ENCODE measurements around the gene NME9. TPM values are rescaled to one million over a fixed set of nuclear protein-coding genes. Genes with fewer than 3 reads are reported as not detected.

Gene NME9
- total RNA-seq, 1 experiment from 2014 or later: not detected

DNA sequence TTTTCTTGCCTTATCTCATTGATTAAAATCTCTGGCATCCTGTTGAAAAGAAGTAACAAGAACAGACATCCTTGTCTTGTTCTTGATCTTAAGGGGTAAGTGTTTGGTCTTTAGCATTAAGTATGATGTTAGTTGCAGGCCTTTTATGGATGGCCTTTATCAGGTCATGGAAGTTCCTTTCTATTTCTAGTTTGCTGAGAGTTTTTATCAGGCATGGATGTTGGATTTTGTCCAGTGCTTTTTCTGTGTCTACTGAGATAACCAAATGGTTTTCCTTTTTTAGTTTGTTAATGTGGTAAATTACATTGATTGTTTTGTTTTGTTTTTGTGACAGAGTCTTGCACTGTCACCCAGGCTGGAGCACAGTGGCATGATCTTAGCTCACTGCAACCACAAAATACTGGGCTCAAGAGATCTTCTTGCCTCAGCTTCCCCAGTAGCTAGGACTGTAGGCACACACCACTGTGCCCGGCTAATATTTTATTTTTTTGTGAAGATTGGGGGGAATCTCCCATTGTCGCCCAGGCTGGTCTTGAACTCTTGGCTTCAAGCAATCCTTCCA is 45.0 kb upstream of the NME9 start (continued):
- TF ChIP-seq, protein P1, sequence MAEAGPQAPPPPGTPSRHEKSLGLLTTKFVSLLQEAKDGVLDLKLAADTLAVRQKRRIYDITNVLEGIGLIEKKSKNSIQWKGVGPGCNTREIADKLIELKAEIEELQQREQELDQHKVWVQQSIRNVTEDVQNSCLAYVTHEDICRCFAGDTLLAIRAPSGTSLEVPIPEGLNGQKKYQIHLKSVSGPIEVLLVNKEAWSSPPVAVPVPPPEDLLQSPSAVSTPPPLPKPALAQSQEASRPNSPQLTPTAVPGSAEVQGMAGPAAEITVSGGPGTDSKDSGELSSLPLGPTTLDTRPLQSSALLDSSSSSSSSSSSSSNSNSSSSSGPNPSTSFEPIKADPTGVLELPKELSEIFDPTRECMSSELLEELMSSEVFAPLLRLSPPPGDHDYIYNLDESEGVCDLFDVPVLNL (CRISPR knock-in tag; IDR thresholded peaks at IDR 0.05; ENCODE audit: borderline replicate concordance, low read depth): no peak
- no peak for TF ChIP-seq OVOL2 (CRISPR knock-in tag; IDR thresholded peaks at IDR 0.05; ENCODE audit: borderline replicate concordance)

DNA sequence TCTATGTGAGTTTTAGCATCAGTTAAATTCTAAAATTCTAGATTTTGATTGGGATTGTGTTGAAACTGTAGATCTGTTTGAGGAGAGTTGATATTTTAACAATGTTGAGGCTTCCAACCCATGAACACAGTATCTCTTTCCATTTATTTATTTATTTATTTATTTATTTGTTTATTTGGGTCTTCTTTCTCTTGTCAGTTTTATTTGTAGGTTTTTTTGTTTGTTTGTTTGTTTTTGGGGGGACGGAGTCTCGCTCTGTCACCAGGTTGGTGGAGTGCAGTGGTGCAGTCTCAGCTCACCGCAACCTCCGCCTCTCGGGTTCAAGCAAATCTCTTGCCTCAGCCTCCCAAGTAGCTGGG is 44.1 kb upstream of the NME9 start:
- TF ChIP-seq FOXK1 (CRISPR knock-in tag; IDR thresholded peaks at IDR 0.05): no peak
- TF ChIP-seq NR1H2 (CRISPR knock-in tag; IDR thresholded peaks at IDR 0.05): no peak
- no peak for TF ChIP-seq OVOL2 (CRISPR knock-in tag; IDR thresholded peaks at IDR 0.05; ENCODE audit: borderline replicate concordance)
- TF ChIP-seq, protein P2, sequence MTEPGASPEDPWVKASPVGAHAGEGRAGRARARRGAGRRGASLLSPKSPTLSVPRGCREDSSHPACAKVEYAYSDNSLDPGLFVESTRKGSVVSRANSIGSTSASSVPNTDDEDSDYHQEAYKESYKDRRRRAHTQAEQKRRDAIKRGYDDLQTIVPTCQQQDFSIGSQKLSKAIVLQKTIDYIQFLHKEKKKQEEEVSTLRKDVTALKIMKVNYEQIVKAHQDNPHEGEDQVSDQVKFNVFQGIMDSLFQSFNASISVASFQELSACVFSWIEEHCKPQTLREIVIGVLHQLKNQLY (CRISPR knock-in tag; IDR thresholded peaks at IDR 0.05): no peak
- TF ChIP-seq SOX15 (CRISPR knock-in tag; IDR thresholded peaks at IDR 0.05): no peak
- no peak for TF ChIP-seq PRRX2 (CRISPR knock-in tag; IDR thresholded peaks at IDR 0.05)
- TF ChIP-seq, protein P3, sequence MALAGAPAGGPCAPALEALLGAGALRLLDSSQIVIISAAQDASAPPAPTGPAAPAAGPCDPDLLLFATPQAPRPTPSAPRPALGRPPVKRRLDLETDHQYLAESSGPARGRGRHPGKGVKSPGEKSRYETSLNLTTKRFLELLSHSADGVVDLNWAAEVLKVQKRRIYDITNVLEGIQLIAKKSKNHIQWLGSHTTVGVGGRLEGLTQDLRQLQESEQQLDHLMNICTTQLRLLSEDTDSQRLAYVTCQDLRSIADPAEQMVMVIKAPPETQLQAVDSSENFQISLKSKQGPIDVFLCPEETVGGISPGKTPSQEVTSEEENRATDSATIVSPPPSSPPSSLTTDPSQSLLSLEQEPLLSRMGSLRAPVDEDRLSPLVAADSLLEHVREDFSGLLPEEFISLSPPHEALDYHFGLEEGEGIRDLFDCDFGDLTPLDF (CRISPR knock-in tag; IDR thresholded peaks at IDR 0.05): no peak
- TF ChIP-seq RORB (CRISPR knock-in tag; IDR thresholded peaks at IDR 0.05): no peak
- TF ChIP-seq, protein P4, sequence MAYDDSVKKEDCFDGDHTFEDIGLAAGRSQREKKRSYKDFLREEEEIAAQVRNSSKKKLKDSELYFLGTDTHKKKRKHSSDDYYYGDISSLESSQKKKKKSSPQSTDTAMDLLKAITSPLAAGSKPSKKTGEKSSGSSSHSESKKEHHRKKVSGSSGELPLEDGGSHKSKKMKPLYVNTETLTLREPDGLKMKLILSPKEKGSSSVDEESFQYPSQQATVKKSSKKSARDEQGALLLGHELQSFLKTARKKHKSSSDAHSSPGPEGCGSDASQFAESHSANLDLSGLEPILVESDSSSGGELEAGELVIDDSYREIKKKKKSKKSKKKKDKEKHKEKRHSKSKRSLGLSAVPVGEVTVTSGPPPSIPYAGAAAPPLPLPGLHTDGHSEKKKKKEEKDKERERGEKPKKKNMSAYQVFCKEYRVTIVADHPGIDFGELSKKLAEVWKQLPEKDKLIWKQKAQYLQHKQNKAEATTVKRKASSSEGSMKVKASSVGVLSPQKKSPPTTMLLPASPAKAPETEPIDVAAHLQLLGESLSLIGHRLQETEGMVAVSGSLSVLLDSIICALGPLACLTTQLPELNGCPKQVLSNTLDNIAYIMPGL (CRISPR knock-in tag; IDR thresholded peaks at IDR 0.05): no peak
- no peak for TF ChIP-seq HMGA2 (CRISPR knock-in tag; IDR thresholded peaks at IDR 0.05)
- TF ChIP-seq NR3C1 (CRISPR knock-in tag; conservative IDR thresholded peaks at IDR 0.05; ENCODE audit: low read depth): no peak
- TF ChIP-seq TCF7 (CRISPR knock-in tag; IDR thresholded peaks at IDR 0.05; ENCODE audit: low read depth): no peak
- no peak for TF ChIP-seq ZNF263 (CRISPR knock-in tag; IDR thresholded peaks at IDR 0.05; ENCODE audit: low read depth)
- TF ChIP-seq, protein P5, sequence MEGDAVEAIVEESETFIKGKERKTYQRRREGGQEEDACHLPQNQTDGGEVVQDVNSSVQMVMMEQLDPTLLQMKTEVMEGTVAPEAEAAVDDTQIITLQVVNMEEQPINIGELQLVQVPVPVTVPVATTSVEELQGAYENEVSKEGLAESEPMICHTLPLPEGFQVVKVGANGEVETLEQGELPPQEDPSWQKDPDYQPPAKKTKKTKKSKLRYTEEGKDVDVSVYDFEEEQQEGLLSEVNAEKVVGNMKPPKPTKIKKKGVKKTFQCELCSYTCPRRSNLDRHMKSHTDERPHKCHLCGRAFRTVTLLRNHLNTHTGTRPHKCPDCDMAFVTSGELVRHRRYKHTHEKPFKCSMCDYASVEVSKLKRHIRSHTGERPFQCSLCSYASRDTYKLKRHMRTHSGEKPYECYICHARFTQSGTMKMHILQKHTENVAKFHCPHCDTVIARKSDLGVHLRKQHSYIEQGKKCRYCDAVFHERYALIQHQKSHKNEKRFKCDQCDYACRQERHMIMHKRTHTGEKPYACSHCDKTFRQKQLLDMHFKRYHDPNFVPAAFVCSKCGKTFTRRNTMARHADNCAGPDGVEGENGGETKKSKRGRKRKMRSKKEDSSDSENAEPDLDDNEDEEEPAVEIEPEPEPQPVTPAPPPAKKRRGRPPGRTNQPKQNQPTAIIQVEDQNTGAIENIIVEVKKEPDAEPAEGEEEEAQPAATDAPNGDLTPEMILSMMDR (IDR thresholded peaks at IDR 0.05): no peak
- no peak for TF ChIP-seq ZBTB21 (CRISPR knock-in tag; IDR thresholded peaks at IDR 0.05; ENCODE audit: borderline replicate concordance)
- no peak for TF ChIP-seq ZNF232 (CRISPR knock-in tag; IDR thresholded peaks at IDR 0.05)
- TF ChIP-seq MXD4 (CRISPR knock-in tag; IDR thresholded peaks at IDR 0.05; ENCODE audit: borderline replicate concordance): no peak
- H3K9me3 Mint-ChIP-seq: peaks cover 5% of the 10 kb centered on the region
- H3K4me3 Mint-ChIP-seq: no peak overlapping the region
- ChIA-PET POLR2A (no interaction called here), CTCF (no interaction called here)
- H3K4me1 Mint-ChIP-seq: peaks cover 6% of the 10 kb centered on the region; the same call in 1 of the 2 replicates
- H3K27ac Mint-ChIP-seq: no peak overlapping the region
- peaks cover 9% of the 10 kb centered on the region for H3K36me3 Mint-ChIP-seq
- DNase-seq (ENCODE audit: low spot score) (no peak), ATAC-seq (no peak)
- H3K27me3 Mint-ChIP-seq (ENCODE audit: low read depth): no peaks in the 10 kb centered on the region
